ENCODE data around the gene FYTTD1.

FYTTD1 gene

DNA sequence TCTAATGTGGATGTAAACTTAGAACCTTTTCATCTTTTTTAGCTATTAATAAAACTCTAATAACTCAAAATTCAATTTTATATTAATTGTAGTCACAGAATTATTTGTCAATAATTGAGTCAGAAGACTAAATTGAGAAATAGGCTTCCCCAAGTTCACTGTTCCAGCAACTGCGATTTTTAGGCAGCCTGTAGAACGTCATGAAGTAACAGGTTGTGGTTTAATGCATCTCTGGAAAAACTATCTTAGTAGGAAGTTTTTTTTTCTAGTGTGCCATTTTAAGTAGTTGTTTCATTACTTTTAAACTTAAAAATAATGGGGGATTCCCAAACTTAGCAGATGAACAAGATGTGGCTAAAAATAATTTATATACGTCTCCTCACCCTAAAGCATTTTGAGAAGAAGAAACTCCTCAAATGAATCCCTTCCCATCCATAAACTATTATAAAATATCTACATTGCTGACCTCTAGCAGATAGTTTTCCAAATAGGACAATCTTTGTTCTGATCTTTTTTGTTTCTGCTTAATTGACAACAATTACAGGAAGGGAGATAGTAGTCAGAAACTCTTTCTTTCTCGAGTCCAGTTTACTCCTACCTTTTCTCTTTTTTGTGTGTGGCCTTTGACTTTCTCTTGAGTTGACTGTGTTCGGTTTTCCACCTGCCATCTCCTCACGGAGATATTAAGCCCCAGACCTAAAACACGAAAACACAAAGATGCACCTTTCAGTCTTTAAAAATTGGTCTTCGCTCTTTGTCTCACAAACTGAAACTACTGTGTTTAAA, 84.4 kb downstream of the FYTTD1 start:
- no peak for DNase-seq (ENCODE audit: low spot score)

DNA sequence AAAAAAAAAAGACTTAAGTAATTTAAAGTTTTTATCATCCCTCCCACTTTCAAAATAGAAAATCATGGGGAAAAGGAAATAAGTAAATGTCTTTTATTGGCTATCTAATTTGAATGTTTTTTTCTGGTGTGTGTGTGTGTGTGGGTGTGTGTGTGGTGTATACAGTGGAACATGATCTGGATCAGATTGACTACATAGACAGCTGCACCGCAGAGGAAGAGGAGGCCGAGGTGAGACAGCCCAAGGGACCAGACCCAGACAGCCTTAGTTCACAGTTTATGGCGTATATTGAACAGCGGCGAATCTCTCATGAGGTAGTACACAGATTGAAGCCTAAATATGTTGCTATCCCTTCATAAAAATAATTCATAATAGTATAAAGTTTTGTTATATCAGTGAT, 85.8 kb downstream of the FYTTD1 start:
- DNase-seq (ENCODE audit: low spot score): no peak

DNA sequence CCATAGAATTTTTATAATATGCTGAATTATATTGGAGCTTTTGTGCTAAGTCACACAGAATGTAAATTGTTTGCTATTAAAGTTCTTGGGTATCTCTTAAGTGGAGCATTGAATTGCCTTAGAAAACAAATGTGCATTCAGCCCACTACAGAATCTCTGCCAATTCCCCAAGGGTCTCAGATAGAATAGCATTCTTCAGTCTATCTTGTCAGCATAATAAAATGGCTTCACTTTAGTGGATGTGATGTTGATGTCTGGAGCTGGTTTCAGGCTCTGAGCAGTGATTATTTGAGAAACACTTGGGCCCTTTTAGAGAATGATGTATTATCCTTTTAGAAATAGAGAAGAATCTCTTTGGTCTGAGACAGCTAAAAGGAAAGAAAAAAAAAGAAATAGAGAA, 86.6 kb downstream of the FYTTD1 start:
- no peak for DNase-seq (ENCODE audit: low spot score)
